ENCODE data around the gene PSAP.

The PSAP gene

GRCh38 chr10:71779641-71780040 is 71.4 kb downstream of the PSAP start:
- H3K4me3 ChIP-seq (ENCODE audit: low read length): no peak overlapping the region
- no peaks in the 10 kb centered on the region for H4K20me1 ChIP-seq (ENCODE audit: insufficient read depth, low read length)
- H3K9ac ChIP-seq (ENCODE audit: low read length): no peak overlapping the region
- no peaks in the 10 kb centered on the region for H3K9me3 ChIP-seq (ENCODE audit: insufficient read depth, low read length)
- TF ChIP-seq CTCF (IDR thresholded peaks at IDR 0.05; ENCODE audit: low read depth, low read length): no peak
- no peaks in the 10 kb centered on the region for H3K36me3 ChIP-seq (replicated peaks; ENCODE audit: low read depth, low read length)
- H2AFZ ChIP-seq (ENCODE audit: low read depth, low read length): no peak overlapping the region
- no peak overlapping the region for H3K4me2 ChIP-seq (ENCODE audit: low read length)
- no peak overlapping the region for H3K27ac ChIP-seq (ENCODE audit: low read length)
- H3K79me2 ChIP-seq (ENCODE audit: low read length): no peaks in the 10 kb centered on the region
- peaks cover 22% of the 10 kb centered on the region for H3K4me1 ChIP-seq (ENCODE audit: low read length)
- peaks cover 10% of the 10 kb centered on the region; the same call in 1 of the 2 replicates for H3K27me3 ChIP-seq (ENCODE audit: low read depth, low read length)

GRCh38 chr10:71778071-71778825 is 72.8 kb downstream of the PSAP start:
- Histone ChIP-seq H2AFZ (ENCODE audit: low read depth, low read length) (no peak overlapping the region), H3K4me1 (ENCODE audit: low read length) (peaks cover 33% of the 10 kb centered on the region), H3K79me2 (ENCODE audit: low read length) (no peaks in the 10 kb centered on the region), H3K4me2 (ENCODE audit: low read length) (no peak overlapping the region), H3K9me3 (ENCODE audit: insufficient read depth, low read length) (no peaks in the 10 kb centered on the region), H3K4me3 (ENCODE audit: low read length) (no peak overlapping the region), H3K36me3 (replicated peaks; ENCODE audit: low read depth, low read length) (no peaks in the 10 kb centered on the region), H3K9ac (ENCODE audit: low read length) (no peak overlapping the region), H3K27ac (ENCODE audit: low read length) (no peak overlapping the region), H3K27me3 (ENCODE audit: low read depth, low read length) (peaks cover 12% of the 10 kb centered on the region; the same call in 1 of the 2 replicates), H4K20me1 (ENCODE audit: insufficient read depth, low read length) (no peaks in the 10 kb centered on the region)
- TF ChIP-seq EZH2phosphoT487 (IDR thresholded peaks at IDR 0.05; ENCODE audit: low read depth): no peak
- TF ChIP-seq CTCF (IDR thresholded peaks at IDR 0.05; ENCODE audit: low read depth, low read length): no peak

- TF ChIP-seq CTCF (IDR thresholded peaks at IDR 0.05; ENCODE audit: low read depth, low read length): no peak
- TF ChIP-seq EZH2phosphoT487 (IDR thresholded peaks at IDR 0.05; ENCODE audit: low read depth): no peak
- no peak overlapping the region for H3K4me3 ChIP-seq (ENCODE audit: low read length)
- peaks cover 33% of the 10 kb centered on the region for H3K4me1 ChIP-seq (ENCODE audit: low read length)
- H3K27me3 ChIP-seq (ENCODE audit: low read depth, low read length): peaks cover 10% of the 10 kb centered on the region; the same call in 1 of the 2 replicates
- H2AFZ ChIP-seq (ENCODE audit: low read depth, low read length): no peak overlapping the region
- no peaks in the 10 kb centered on the region for H3K79me2 ChIP-seq (ENCODE audit: low read length)
- H3K27ac ChIP-seq (ENCODE audit: low read length): no peak overlapping the region
- H4K20me1 ChIP-seq (ENCODE audit: insufficient read depth, low read length): no peaks in the 10 kb centered on the region
- H3K9me3 ChIP-seq (ENCODE audit: insufficient read depth, low read length): no peaks in the 10 kb centered on the region
- H3K9ac ChIP-seq (ENCODE audit: low read length): no peak overlapping the region
- no peak overlapping the region for H3K4me2 ChIP-seq (ENCODE audit: low read length)
- H3K36me3 ChIP-seq (replicated peaks; ENCODE audit: low read depth, low read length): no peaks in the 10 kb centered on the region
Observed at GRCh38 chr10:71777213-71777985, 73.7 kb downstream of the PSAP start.

- Histone ChIP-seq H3K27me3 (ENCODE audit: low read depth, low read length) (peaks cover 10% of the 10 kb centered on the region; the same call in 1 of the 2 replicates), H4K20me1 (ENCODE audit: insufficient read depth, low read length) (no peaks in the 10 kb centered on the region), H3K9me3 (ENCODE audit: insufficient read depth, low read length) (no peaks in the 10 kb centered on the region), H2AFZ (ENCODE audit: low read depth, low read length) (no peak overlapping the region), H3K9ac (ENCODE audit: low read length) (no peak overlapping the region), H3K79me2 (ENCODE audit: low read length) (no peaks in the 10 kb centered on the region), H3K4me3 (ENCODE audit: low read length) (no peak overlapping the region), H3K4me2 (ENCODE audit: low read length) (no peak overlapping the region), H3K27ac (ENCODE audit: low read length) (no peak overlapping the region), H3K36me3 (replicated peaks; ENCODE audit: low read depth, low read length) (no peaks in the 10 kb centered on the region), H3K4me1 (ENCODE audit: low read length) (peaks cover 33% of the 10 kb centered on the region)
- no peak for TF ChIP-seq CTCF (IDR thresholded peaks at IDR 0.05; ENCODE audit: low read depth, low read length)
- no peak for TF ChIP-seq EZH2phosphoT487 (IDR thresholded peaks at IDR 0.05; ENCODE audit: low read depth)
Observed at GRCh38 chr10:71776481-71776925, 74.5 kb downstream of the PSAP start.

Data from OCI-LY3 (cell line).